Psoas muscle (tissue), 8 donors: ENCODE results near the gene MAP3K5. TPM values are rescaled to one million over a fixed set of nuclear protein-coding genes. Genes with fewer than 3 reads are reported as not detected.

ENCODE experiments used
- ATAC-seq, 4 donors: fragments of 200-7000 bp; cut with Tn5 transposase; one replicate each; pipeline ENCODE4 v1.9.1; 2020; ENCODE audit warnings: moderate library complexity in 3 of 4, mild to moderate bottlenecking in 2 of 4
- DNase-seq, 2 donors: peaks; one replicate each; pipeline ENCODE4 v3.0.0-alpha.2; 2020
- H3K27ac ChIP-seq: fragments of 200-600 bp; one replicate; pipeline ENCODE4 v1.8.0; 2022
- H3K27me3 ChIP-seq, 3 donors: fragments of 200-600 bp in 1 of 3; one replicate each; pipeline versions ENCODE4 v1.6.1 to v1.8.0; 2013 to 2022; ENCODE audit warnings: low read length in 2 of 3, mild to moderate bottlenecking in 2 of 3, moderate library complexity in 1 of 3; ENCODE audit not compliant: insufficient read depth in 3 of 3
- H3K36me3 ChIP-seq, 2 donors: fragments of 200-600 bp in 1 of 2; one replicate each; pipeline versions ENCODE4 v1.6.1 to v1.8.0; 2013 to 2022; ENCODE audit warnings: low read depth in 1 of 2, mild to moderate bottlenecking in 1 of 2, moderate library complexity in 1 of 2; ENCODE audit not compliant: insufficient read depth in 1 of 2
- H3K4me1 ChIP-seq: fragments of 200-600 bp; one replicate; pipeline ENCODE4 v1.8.0; 2022
- H3K4me3 ChIP-seq: fragments of 200-600 bp; one replicate; pipeline ENCODE4 v1.8.0; 2022; ENCODE audit warnings: mild to moderate bottlenecking
- H3K9me3 ChIP-seq: fragments of 200-600 bp; one replicate; pipeline ENCODE4 v1.8.0; 2022
- WGBS, 3 donors: extraction: QIAGEN DNeasy Blood & Tissue Kit; methylation state at CpG; one replicate each; pipeline versions ENCODE4 v1.1.6 to v1.1.7; 2013; 5-methylcytosine and 5-hydroxymethylcytosine counted together
- intact Hi-C, 2 donors: fragments of 100-400 bp; cut with DNase I; formaldehyde crosslinking; loops; one replicate each; pipeline versions ENCODE4 v1.11.0 to v1.14.2; 2022
- polyA plus RNA-seq, 3 donors: library from polyadenylated mRNA; stranded (reverse); fragments of 200-250 nt; gene quantifications; one replicate each; pipeline ENCODE4 v1.2.3, GENCODE V29; 2013
- total RNA-seq, 4 donors: library from RNA; stranded (reverse); fragmentation: NEBNext Ultra II Directional in 2 of 4; extraction: Animal tissue kit (Norgen Biotek cat#: 25700) in 2 of 4; gene quantifications; one replicate each; pipeline versions ENCODE4 v1.2.1 to v1.2.4, GENCODE V29; 2021 to 2023
- TF ChIP-seq, protein P1 (sequence below): fragments of 200-600 bp; IDR thresholded peaks from one replicate; pipeline ENCODE4 v1.8.0; 2022; ENCODE audit warnings: antibody characterized with exemption
- donor health status: healthy with polysubstance abuse.
- donor health status: DM: no; HTN: no; CAD: no; lungs with moderate emphysema.
- donor health status: Bipolar disorder and iron deficiency.
- donor health status: healthy.
- donor health status: DM: yes; HTN: yes; CAD: no.
- donor health status: DM: no; HTN: no; CAD: no.
- donor health status: DM: no; HTN: no; CAD: no.
- donor health status: DM: yes; HTN: yes; CAD: no.

The MAP3K5 gene
- total and polyA plus RNA-seq, 7 donors, result 0.91 to 8.3 (median 3.8) TPM

DNA sequence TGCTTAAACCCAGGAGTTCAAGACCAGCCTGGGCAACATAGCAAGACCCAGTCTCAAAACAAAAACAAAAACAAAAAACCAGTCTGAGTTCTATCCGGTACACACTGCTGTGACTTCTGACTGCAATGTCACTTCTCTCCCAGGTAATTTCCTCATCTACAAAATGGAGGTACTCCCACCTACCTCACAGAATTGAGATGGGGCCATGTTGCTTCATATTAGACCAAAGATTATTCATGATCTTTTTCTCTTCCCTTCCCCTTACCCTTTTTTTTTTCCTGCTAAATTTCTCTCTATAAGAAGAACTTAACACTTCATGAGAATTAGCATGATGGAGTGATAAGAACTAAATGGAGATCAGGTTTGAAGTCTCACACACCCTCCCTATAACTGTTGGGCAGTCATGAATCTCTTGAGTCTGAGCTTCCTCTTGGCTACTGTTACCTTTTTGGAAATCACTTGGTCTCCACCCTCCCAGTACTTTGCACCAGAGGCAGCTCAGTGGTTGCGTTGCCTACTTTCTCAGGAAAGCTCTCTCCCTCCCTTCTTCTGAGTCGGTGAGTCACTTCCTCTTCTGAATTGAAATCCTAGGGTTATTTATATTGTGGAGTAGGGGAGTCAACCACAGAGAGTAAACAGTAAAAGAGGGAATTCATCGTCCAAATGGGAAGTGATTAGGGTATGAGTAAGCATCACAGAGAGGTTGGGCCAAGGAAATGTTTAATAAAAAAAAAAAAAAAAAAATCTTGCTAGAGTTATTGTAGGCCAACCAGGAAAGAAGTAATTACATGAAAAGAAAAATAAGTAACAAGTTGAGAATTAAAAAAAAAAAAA lies 182.2 kb downstream of the MAP3K5 start:
- H3K36me3 ChIP-seq, result peaks cover 0 to 11% of the 10 kb centered on the region in 2 donors
- ATAC-seq, result peak; percentile 77 to 87 (median 82)
- TF ChIP-seq, protein P1, sequence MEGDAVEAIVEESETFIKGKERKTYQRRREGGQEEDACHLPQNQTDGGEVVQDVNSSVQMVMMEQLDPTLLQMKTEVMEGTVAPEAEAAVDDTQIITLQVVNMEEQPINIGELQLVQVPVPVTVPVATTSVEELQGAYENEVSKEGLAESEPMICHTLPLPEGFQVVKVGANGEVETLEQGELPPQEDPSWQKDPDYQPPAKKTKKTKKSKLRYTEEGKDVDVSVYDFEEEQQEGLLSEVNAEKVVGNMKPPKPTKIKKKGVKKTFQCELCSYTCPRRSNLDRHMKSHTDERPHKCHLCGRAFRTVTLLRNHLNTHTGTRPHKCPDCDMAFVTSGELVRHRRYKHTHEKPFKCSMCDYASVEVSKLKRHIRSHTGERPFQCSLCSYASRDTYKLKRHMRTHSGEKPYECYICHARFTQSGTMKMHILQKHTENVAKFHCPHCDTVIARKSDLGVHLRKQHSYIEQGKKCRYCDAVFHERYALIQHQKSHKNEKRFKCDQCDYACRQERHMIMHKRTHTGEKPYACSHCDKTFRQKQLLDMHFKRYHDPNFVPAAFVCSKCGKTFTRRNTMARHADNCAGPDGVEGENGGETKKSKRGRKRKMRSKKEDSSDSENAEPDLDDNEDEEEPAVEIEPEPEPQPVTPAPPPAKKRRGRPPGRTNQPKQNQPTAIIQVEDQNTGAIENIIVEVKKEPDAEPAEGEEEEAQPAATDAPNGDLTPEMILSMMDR, result no peak
- H3K27ac ChIP-seq, result peak overlapping the region; percentile 64
- H3K4me3 ChIP-seq, result no peak overlapping the region
- intact Hi-C loops, result no loop called here
- peak in 1 of 2 donors; percentile 40 for DNase-seq
- H3K9me3 ChIP-seq, result no peaks in the 10 kb centered on the region
- H3K4me1 ChIP-seq, result no peaks in the 10 kb centered on the region
- no peaks in the 10 kb centered on the region for H3K27me3 ChIP-seq
- WGBS, 3 donors, result 54 to 67% (median 55%) methylated on average over 4 of the region's 4 CpGs

DNA sequence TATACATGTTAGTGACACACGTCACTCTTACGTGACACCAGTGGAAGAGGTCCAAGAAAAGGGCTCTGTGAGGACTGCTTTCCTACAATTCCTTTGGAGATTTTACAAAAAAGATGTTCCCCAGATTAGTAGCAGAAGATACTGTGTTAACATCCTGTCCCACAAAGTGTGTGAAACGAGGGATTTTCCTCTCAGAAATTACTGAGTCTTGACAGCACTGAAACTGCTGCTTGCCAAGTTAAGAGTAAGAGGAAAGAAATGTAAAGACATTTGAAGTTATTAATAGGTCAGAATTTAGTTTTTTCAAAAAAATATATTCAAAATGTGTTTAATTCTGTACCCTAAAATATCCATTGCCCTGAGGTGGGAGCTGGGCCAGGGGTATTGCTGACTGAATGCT lies 183.3 kb downstream of the MAP3K5 start:
- no peak overlapping the region for H3K27ac ChIP-seq
- no peaks in the 10 kb centered on the region for H3K4me1 ChIP-seq
- ATAC-seq (no peak), DNase-seq (no peak)
- H3K27me3 ChIP-seq, result no peaks in the 10 kb centered on the region
- WGBS, 3 donors, result 65 to 78% (median 77%) methylated on average over 3 of the region's 3 CpGs
- no peaks in the 10 kb centered on the region for H3K9me3 ChIP-seq
- H3K4me3 ChIP-seq, result no peak overlapping the region
- intact Hi-C loops, result no loop called here
- TF ChIP-seq, protein P1, result no peak
- peaks cover 0 to 19% of the 10 kb centered on the region in 2 donors for H3K36me3 ChIP-seq

DNA sequence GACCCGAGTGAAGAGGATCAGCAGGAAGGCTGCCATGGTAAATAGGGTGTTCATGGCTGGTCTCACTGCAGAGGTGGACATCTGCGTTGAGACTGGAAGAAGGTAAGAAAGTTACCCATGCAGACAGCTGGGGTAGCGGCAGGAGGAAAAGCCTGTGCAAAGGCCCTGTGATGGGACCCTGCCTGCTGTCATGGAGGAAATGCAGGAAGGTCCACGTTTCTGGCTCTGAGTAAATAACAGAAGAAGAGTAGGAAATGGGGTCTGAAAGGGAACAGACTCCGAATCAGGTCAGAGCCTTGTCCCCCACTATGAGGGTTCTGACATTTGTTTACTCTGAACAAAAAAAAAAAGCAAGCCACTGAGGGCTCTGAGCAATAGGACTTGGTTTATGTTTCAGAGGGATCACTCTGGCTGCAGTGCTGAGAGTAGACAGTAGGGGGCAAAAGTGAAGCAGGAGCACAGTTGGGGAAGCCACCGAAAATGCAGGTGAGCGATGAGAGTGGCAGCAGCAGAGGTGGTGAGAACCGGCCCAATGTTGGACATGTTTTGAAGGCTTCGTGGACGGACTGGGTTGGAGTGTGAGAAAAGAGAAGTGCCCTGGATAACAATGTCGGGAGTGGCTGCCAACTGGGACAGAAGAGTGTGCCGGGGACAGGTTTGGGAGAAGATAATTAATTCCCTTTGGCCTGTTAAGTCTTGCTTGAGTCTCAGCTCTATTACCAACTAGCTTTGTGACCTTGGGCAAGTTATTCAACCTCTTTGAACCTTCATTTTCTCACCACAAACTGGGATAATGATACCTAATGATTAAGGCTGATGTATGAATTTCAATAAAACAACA lies 184.1 kb downstream of the MAP3K5 start:
- Histone ChIP-seq H3K4me3 (no peak overlapping the region), H3K9me3 (no peaks in the 10 kb centered on the region), H3K36me3 (peaks cover 0 to 11% of the 10 kb centered on the region in 2 donors), H3K27me3 (no peaks in the 10 kb centered on the region), H3K4me1 (no peaks in the 10 kb centered on the region), H3K27ac (no peak overlapping the region)
- intact Hi-C loops, result no loop called here
- ATAC-seq (peak; percentile 75 to 93 (median 85)), DNase-seq (peak; percentile 57 to 67)
- TF ChIP-seq, protein P1, result peak; percentile 67
- WGBS, 3 donors, result 45 to 58% (median 49%) methylated on average over 12 of the region's 12 CpGs

DNA sequence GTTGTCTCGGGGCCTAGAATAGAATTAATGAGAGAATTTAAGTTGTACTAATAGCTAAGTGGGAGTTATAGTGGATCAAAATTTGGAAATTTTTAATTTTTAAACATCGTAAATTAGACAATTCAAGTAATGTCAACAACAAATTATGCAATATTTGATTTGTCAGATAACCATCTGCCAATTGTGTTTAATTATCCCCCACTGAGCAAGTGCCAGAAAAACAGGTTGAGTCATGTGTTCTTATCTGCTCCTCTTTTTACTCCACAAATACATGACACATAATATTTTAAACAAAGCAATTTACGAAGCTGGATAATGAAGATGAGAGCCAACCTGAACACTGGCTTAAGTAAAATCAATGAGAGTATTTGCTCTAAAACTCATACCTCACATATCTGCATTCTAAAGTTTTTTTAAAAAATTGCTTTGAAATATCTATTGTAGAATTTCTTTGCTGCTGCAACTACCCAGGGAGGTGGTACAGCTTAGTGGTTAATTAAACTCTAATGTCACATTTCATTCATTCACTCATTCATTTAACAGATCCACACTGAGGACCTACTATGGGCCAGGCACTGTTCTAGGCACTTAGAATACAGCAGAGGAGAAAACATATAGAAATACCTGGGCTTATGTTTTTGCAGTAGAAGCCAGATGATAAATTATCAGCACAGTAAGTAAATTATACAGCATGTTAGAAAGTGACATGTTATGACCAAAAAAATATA lies 184.9 kb downstream of the MAP3K5 start:
- TF ChIP-seq, protein P1, result no peak
- Histone ChIP-seq H3K9me3 (no peaks in the 10 kb centered on the region), H3K4me3 (no peak overlapping the region), H3K4me1 (no peaks in the 10 kb centered on the region), H3K36me3 (peaks cover 0 to 11% of the 10 kb centered on the region in 2 donors), H3K27me3 (no peaks in the 10 kb centered on the region), H3K27ac (no peak overlapping the region)
- DNase-seq, result no peak
- no peak for ATAC-seq
- intact Hi-C loops, result no loop called here
- 91 to 95% (median 93%) methylated on average over 3 of the region's 3 CpGs for WGBS, 3 donors
